Hippocampal formation (tissue), 2 donors: ENCODE data around the gene LOXHD1.

Experiments used
- DNase-seq, 2 donors: peaks; one replicate each; lab custom pipeline; 2025; lab: John Stamatoyannopoulos, UW

LOXHD1 gene

DNA sequence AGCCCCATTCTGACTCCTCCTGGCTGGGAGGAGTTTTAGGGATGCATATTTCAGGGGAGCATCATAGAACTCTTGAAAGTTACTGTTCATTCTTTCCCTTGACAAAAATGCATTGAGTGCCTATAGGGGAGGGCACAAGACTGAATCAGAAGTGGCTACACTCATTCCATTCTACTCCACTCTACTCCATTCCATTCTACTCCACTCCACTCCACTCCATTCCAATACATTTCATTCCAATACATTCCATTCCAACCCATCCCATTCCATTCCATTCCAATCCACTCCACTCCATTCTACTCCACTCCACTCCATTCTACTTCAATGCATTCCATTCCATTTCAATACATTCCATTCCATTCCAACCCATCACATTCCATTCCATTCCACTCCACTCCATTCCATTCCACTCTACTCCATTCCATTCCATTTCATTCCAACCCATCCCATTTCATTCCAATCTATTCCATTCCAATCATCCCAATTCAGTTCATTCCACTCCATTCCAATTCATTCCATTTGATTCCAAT is 110.8 kb downstream of the LOXHD1 start:
- no peak for DNase-seq

DNA sequence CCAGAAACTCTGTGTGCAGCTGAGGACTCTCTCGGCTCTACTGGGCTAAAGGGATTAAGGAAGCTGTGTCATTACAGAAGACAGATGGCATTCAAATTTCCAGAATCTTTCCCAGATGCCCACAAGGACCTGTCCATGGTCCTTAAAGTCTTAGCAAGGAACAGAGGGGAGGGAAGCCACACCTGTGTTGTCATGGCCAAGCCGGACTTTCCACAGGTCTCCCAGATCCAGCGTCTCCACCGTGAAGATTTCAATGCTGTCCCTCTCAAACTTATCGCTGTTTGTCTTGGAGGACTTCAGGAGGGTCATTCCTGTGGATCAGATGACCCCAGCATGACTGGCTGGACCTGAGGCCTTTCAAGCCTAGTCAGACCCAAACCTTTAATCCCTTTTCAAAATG is 114.5 kb downstream of the LOXHD1 start:
- DNase-seq = no peak

DNA sequence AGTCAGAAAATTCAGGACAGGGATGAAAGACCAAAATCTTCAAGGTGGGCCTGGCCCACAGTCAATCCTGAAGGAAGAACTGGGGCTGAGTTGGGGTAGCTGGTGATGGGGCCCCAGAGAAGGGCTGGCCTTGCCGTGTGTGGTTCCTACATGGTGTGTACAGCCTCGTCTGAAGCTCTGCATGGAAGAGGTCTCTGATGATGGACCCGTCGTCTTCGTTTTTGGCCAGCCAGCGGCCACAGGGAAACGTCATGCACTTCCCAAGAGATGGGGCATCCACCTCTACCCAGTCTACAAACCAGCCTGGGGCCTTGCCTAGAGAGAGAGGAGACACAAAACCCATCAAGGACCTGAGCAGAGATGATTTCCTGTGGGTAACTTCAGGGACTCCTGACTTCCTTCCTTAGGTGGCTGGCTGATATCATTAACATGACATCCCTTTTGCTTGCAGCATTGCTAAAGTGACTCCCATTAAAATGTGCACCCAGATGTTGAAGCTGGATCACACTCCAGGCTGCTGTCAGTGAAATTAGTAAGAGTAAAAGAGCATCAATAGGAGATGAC is 115.3 kb downstream of the LOXHD1 start:
- DNase-seq = no peak

DNA sequence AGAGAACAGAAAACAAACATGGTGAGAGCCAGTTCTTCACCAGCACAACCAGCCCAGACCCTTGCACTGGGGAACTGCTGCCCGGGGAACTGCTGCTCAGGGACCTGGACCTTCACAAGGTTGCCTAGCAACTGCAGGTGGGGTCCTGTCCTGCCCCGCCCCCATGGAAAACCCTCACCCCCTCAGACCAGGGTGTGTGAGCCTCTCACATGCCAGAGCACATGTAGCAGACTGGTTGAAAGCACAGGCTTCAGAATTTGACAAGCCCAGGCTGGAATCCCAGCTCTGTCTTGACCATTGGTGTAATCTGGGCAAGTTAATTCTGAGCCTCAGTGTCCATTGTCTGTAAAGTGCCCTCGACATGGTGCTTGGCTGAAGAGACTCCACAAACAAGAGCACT is 118.6 kb downstream of the LOXHD1 start:
- no peak for DNase-seq

DNA sequence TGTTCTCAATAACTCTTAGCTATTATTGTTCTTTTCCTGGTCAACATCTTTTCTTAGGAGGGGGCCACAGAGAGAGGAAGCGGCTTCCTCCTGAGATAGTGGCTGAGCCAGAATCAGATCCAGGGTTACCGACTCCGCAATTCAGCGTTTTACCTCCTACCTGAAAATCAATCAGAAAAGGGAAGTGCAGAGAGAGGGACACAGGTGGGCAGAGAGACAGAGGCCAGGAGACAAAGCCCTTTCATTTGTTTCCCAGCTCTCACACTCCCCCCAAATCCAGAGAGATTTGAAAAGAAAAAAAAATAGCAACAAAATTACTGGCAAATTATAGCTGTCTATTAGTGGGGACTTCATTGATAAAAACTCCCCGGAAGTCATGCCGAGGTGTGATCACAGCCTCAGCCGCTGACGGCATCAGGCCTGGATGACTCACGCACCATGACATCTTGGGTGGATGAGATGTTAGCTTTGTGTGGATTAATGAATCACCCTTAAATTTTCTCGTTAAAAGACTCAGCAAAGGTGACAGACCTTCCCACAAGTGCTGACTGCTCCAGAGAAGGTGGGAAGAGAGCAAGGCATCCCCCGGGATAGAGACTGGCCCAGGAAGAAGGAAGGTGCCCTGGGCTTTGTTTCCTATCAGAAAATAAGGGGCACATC is 120.7 kb downstream of the LOXHD1 start:
- no peak for DNase-seq

DNA sequence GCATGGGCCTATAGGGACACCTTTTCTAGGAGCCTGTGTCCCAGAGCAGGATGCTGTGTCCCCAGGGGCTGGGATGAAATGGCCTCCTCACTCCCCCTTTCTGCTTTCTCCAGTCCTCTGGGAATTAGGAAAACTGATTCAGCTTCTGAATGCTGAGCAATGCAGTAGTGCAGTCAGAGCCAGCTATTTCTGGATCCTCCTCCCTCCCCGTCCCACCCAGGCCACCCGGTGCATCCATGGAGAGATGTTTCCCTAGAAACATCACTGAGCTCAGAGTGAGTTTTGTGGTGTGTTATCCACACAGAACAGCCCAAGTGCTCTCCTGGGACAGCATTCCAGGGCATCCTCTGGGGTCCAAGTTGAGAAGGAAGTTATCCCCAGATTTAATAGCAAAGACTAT is 125.5 kb downstream of the LOXHD1 start:
- DNase-seq = peak in 1 of 2 donors; percentile 14

DNA sequence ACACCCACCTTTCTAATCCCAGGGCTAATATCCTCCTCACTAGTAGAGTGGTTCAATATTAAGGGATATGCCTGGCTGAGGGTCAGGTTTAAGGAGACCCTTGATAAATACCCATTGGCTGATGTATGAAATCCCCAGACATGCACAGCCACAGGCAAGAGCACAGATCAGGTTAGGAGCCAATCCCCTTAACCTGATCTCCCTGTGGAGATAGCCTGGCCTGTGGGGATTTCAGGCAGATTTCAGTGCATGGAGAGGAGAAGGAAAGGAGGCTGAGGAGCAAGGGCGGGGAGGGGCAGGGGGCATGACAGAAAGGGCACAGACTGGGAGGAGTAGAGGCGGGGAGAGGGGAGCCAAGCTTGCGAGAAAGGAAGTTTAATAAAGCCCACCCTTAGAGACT is 129.0 kb downstream of the LOXHD1 start:
- DNase-seq = no peak

DNA sequence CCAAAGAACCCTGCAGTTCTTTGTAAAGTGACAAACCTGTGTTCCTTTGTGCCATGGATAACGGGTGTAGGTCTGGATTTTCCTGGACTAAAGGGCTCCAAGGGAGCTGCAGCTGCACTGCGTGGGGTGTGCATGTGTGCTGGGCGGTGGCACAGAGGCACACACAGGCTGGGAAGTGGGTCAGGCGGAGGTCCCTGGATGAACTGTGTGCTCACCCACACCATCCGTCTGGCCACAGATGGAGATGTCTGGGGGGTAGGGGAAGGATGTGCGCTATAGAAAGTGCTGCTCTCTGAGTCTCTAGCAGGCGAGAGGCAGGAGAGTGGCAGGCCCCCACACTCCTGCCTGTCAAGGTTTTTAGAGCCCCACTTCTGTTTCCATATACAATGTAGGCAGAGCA is 137.2 kb downstream of the LOXHD1 start:
- no peak for DNase-seq

DNA sequence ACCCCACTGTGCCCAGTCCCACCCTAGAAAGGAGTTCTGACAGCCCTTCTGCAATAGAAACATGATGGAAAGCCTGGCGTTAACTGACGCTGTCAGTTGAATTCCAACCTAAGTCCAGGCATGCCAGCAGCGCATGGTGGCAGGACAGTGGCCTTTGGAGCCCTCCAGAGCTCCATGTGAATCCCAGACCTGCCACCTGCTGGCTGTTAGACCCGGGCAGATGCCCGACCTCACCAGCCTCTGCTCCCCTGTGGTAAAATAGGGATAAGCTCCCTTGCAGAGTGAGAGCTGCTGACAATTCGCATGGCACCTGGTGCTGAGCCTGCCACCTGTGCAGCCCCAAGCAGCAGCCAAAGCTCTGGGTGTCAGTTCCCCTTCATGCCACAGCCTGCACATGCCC is 138.6 kb downstream of the LOXHD1 start:
- no peak for DNase-seq

DNA sequence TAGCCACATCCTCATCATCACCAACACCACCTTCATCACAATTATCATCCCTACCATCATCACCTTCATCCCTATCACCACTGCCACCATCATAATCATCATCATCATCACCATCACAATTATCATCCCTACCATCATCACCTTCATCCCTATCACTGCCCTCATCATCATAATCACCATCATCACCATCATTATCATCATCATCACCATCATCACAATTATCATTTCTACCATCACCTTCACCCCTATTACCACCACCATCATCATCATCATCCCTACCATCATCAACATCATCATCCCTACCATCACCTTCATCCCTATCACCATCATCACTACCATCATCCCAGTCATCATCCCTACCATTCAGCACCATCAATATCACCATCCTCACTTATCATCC is 140.5 kb downstream of the LOXHD1 start:
- no peak for DNase-seq

DNA sequence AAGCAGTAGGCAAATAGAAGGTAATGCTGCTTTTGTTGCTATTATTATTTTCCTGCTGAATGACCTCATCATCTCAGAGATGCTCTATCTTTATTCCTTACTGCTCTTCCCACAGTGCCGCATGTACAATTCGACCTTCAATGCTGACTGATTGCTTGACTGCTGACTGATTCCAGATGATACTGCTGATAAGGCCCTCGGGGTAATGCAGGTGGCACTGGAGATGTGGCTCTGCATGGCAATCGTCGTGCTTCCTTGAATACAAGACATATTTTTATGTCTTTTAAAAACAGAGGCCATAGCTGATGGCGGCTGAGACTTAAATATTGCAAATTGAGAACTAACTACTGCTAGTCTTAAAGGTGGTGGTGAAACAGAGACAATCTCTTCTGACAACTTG is 146.6 kb downstream of the LOXHD1 start:
- DNase-seq = no peak

DNA sequence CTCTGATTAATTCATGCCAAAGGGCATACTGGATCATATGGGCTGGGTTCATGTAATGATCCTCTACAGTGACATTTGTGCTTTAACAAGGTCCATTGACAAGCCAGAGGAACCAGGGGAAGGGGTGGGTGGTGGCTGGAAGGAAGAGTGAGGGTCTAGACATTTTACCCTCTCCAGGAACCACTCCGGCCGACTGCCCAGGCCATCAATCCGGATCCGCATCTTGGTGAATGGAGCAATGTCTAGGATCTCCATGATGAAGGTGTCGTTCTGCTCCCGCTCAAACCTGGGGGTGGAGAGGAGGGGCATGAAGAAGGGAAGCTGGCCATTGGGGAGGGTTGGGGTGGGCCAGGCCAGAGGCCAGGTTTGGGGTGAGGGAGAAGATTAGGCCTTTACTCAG is 147.5 kb downstream of the LOXHD1 start:
- no peak for DNase-seq

DNA sequence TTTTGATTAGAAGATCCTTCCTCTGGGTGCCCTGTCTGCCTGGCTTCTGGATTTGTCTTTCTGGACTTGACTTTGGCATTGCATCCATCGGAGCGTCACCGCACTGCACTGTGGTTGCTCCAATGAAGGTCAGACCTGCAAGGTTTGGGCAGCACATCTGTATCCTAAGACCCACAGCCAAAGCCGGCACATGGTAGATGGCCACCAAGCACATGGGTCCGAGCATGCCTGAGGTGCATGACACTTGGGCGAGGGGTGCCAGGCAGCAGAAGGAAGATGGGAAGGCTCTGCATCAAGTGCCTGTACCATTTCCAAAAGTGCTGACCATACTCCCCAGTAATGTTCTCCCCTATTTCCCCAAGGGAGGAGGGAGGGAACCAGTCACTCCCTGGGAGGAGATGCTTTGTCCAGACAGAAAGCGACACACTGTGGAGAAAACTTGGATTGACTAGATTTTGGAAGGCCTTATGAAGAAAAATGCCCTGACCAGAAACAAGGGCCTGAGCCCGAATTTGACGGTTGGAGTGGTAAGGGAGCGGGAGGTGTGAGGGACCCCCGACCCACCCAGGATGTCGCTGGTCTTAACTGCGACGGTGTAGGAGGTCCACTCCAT is 149.9 kb downstream of the LOXHD1 start:
- DNase-seq = no peak

DNA sequence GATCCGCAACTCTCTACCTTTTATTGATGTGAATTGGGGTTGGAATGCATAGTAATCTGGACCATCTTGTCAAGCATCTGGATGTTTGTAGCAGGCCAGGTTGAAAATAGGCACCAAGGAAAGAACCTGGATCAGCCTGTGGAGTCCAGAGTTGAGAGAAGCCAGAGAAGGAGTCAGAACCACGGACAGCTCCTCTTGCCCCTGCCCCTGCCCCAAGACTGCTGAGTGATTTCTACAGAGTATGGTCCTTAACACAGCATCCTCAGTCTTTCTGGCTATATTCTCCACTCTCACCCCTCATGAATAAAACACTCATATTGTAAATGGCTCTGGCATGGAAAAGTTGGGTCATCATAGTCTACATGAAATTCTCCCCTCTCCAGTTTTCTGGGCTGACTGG is 154.6 kb downstream of the LOXHD1 start:
- DNase-seq = no peak

DNA sequence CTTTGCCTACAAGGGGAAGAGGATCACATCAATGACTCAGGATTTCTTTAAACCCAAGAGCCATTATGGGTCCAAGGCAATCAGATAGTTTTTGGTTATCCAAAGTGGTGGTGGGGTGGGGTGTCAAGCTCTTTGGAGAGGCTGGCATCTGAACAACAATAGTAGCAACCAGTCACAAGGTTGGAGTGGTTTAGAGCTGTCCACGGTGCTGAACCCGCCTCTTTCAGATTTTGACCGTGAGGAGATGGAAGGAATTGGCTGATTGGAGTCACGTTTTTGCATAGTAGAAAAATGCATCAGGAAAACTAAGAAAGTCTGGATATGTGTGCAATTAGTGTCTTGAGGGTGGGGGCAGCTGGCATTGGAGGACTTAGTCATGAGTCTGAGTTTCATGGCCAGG is 159.9 kb downstream of the LOXHD1 start:
- DNase-seq = no peak

DNA sequence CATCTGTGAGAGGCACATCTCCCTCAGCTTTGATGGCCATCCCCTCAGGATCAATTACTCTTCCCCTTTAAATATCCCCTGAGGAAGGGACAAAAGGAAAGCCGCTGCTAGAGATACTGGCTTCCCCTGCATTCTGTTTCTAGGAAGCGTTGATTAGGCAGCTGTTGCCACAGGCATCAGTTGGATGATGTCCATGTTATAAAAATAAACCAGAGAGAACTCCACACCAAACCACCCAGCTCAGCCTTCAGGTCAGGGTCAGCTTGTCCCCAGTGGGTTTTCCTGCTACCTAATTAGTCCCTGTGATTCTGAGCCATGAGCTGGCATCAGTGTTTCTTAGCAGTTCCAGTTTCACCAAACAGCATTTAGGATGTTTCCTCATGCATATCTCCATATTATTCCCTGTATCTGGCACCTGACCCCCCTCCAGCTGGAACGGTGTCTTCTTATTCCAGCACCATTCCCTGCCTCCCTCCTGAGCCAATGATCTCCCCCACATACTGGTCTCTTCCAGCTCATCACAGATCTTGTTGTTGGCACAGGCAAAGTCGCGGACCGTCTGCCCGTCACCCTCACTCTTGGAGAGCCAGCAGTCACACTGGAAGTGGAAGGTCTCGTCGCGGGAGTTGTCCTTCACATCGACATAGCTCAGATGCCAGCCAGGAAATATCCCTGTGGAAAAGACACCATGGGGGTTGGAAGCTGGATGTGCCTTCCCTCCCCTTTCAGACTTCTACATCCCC is 168.4 kb downstream of the LOXHD1 start:
- DNase-seq = peak in 1 of 2 donors; percentile 4

DNA sequence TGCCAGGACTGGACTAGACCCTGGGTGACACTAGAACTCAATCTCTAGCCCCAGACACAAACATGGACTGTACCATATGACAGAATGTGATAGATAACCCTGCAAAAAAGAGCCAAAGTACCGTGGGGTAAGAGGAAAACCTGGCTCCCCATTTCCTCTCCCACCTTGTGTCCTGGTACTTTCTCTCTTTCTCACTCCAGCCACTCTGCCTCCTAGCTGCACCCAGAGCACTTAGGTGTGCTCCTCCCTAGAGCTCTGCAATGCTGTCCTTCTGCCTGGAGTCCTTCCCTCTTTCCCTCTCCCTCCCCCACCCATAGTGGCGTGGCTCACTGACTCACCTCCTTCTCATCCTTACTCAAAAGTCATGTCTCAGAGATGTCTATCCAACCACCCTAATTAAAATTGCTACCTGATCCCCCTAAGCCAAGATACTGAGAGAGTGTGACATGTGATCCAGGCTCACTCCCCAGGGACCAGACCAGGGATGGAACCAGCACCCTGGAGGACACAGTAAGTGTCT is 171.3 kb downstream of the LOXHD1 start:
- no peak for DNase-seq

DNA sequence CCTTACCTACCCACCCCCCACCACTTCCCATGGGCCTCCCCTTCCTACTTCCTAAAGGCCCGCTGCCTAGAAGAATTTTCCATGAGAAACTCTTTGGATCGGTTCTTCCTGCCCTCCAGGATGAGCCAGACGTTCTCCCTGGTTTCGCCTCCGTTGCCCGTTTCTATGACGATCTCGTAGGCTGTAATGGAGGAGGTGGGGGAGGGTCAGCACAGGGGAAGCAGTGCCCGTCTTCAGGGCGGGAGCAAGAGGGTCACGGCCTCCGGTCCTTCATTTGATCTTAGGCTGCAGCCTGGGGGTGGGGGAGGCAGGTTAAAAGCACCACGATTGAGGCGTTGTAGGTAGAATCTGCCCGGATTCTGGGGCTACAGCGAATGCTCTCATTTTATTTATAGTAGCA is 172.0 kb downstream of the LOXHD1 start:
- DNase-seq = no peak

DNA sequence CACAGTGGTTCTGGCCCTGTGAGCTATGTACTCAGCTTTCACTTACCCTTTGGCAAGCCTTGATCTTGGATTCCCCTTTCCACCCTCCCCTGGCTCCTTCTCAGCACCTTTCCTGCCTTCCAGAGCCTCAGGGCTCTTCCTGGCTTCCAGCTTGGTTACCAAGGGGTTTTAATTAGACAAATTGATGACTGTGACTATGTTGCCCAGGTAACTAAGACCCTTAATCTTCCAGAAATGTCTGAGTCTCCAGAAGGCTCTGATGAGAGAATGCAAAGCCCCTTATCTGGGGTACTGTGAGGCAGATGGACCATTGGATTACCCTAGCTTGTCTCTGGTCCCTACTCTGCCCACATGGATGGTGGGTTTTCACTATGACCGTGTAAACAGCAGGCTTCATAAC is 174.2 kb downstream of the LOXHD1 start:
- no peak for DNase-seq

DNA sequence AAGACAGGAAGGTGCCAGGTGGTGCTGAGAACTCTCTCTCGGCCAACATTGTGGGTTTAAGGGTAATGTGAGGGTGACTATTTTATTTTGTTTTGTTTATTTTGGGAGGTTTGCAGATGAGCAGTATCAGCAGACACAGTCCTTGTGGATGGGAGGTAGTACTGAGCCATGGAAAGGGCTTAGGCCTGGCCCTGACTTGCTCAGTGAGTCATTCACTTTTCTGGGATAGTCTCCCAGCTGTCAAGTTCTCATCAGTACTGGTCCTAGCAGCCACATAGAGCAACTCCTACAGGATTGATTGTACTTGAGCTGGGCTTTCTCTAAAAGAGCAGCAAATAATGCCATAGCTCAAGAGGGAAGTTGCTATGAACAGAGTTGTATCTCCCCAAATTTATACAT is 175.2 kb downstream of the LOXHD1 start:
- no peak for DNase-seq

DNA sequence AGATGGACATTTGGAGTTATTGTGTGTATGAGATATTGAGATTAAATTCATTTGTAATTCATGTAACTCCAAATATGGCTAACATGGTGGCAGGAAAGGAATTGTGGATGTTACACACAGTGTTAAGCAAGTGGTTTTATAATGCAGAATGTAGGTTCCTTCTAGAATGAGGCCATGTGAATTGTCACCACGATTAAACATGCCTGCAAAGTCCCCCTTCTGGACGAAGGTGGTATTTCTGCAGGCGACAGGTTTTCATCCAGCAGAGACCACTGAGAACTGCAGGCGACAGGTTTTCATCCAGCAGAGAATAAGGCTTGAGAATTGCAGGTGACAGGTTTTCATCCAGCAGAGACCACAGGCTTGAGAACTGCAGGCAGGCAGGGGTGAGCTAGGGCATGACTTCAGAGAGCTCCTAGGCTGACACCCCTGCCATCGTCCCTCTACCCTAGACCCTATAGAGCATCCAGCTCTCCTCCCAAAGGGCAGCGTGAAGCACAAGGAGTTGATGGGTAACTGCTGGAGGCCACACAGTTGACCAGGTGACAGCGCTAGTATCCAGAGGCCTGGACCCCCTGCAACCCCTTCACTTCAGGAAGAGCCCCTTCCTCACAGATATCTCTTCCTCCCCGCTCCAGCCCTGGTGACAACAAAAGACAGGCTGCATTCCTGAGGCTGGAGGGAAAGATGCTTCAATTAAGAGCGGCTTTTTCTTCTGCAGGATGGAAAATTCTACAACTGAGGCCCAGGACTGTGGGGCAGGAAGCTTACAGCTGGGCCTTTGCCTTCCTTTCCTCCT is 175.8 kb downstream of the LOXHD1 start:
- no peak for DNase-seq

DNA sequence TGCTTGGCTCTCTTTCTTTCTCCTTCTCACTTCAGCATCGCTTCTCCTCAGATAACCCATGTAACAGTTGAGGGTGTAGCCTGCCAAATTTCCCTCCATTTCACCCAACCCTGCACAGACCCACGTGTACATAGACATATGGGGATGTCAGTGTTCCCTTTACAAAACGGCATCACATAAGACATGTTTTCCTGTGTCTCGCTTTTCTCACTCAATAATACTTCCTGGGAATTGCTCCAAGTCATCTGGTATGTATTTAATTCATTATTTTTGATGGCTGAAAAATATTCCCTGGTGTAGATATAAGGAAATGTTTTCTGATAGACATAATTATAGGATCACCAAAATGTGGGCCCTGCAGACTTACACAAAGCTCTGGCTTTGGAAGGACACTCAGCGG is 176.8 kb downstream of the LOXHD1 start:
- DNase-seq = peak in 1 of 2 donors; percentile 9
